NCI-H1417 (cell line): ENCODE results near the gene GRK5.

ENCODE experiments used
- DNase-seq, 3 experiments: peaks; one replicate each; lab custom pipeline; 2025; lab: John Stamatoyannopoulos, UW

The GRK5 gene

DNA sequence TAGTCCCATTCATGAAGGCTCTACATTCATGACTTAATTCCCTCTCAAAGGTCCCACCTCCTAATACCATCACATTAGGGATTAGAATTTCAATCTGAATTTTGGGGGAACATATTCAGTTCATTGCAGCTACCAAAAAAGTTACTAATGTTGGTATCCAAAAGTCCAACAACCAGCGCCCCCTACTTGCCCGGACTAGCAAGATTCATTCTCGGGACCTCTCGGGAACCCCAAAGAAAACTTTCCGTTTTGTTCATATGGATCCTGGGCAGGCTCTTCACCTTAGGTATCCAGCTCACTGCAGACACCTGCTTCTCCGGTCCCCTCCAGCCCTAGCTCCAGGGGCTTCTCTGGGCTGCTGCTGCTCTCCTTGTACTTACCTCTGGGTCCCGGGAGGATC is 8.9 kb upstream of the GRK5 start:
- no peak for DNase-seq

DNA sequence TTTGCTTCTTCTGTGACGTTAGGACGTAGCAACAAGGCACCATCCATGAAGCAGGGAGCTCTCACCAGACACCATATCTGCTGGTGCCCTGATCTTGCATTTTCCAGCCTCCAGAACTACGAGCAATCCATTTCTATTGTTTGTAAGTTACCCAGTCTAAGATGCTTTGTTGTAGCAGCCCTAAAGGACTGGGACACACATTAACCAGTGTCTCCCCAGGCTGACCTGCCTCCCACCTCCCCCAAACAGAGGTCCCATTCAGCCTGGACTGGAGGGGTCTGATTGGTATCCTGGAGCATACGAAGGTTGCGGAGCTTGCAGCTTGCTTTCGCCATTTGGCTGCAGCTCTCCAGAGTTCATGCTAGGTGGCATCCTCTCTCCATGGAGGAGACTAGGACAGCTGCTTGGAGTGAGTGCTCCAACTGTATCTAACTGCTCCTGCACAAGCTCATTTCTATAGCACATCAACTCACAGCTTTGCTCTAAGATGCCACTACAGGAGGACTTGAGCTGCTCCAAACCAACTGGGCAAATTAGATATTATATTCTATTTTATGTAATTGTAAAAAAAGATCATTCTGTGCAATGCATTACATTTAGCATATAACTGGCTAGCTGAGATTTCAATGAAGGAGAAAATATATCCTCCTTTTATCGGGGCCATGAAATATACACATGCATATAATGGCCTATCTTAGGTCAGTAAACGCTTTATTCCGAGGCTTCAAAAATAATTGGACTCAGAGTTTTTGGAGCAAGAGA is 8.0 kb upstream of the GRK5 start:
- DNase-seq, result peak; percentile 2 to 62 (median 31)

DNA sequence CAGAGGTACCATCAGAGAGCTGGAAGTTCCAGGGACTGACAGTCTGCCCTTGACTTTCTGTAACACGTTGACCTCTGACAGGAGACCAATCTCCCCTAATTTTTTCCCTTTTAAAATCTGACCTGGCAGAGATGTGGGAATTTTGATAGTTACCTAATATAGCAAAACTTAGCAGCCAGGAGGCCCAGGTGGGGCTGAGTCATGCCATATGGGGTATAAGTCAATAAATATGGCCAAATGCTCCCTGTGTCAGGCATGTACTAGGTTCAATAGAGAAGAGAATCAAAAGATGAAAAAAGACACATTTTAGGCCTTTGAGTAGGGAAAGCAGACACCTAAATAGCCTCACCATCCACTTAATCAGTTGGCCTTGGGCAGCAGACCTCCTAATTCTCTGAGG is 6.1 kb upstream of the GRK5 start:
- no peak for DNase-seq

DNA sequence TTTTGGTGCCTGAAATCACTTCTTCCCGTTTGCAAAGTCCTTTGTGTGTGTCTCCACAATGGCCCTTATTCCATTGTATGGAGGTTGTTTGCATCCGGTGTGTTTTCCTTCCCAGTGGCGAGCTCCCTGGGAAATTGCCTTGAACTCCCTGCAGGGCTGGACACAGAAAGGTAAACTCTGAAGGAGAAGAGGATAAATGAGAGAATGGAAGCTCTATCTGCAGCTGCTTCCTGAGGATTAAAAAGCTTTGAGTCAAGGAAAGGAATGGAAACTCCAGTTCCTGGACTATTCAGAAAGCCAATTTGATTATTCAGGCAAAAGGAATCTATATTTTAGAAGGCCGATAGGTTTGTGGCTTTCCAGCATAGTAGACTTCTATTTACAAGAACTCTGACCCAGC is 4.4 kb upstream of the GRK5 start:
- DNase-seq, result peak in 2 of 3 experiments; percentile 1 to 15

DNA sequence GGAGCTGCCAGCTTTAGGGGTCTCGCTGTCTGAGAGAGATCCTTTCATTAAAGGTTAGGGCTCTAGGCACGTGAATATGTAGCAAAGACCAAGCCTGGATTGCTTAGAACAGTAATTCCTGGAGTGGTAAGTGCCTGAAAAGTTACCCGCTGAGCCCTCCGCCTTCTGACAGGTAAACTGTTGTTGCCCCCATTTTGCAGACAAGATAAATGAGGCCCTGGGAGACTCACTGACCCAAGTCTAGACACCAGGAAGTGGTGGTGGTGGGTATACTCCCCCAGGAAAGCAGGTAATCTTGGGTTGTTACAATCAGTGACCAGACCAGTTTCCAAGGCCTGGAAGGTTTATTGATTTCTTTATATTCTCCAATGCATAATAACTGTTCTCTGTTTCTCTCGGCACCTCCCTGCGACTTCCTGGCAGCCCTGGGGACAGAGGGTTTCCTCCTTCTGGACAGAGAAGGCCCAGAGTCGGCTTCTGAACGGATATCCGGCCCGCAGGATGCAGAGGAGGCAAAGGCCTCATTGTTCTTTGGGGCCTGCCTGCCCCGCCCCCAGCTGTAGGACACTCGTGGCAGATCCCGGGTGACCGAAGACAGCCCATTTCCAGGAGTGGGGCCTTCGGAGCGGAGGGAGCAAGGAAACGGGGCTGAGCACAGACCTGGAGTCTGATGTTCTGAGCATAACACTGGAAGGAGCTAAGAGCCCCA is 1.3 kb upstream of the GRK5 start:
- DNase-seq, result peak in 1 of 3 experiments; percentile 28

DNA sequence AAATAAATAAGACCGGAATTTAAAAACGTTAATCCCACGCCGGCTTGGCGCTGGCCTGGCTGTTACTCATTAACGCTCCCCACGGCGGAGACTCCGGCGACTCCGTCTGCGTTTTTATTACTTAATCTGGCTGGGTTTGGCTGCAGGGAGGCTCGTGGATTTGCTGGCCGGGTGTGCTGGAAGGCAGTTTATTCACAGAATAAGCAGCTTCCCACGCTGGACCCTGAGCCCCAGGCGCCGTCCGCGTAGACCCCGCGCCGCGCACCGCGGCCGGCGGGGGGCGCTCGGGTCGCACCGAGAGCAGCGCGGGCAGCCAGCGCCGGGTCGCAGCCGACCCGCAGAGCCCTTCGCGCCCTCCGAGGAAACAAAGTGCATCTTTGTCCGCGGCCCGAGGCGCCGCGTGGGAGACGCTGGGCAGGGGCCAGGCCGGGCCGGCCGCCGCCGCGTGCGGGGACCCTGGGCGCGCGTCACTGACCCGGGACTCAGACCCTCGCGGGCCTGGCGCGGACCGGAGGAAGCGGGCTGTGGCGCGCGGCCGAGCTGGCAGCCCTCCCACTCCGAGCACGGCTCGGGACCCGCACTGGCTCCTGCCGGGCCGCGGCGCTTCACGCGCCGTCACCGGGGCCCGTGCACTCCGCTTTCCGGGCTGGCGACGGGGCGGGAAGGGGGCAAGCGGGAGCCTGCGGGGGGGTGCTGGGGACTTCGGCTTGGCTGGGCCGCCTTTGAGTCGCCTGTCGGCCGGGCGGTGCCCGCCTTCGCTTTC is 587 bp upstream of the GRK5 start:
- DNase-seq, result peak; percentile 46 to 77 (median 62)

DNA sequence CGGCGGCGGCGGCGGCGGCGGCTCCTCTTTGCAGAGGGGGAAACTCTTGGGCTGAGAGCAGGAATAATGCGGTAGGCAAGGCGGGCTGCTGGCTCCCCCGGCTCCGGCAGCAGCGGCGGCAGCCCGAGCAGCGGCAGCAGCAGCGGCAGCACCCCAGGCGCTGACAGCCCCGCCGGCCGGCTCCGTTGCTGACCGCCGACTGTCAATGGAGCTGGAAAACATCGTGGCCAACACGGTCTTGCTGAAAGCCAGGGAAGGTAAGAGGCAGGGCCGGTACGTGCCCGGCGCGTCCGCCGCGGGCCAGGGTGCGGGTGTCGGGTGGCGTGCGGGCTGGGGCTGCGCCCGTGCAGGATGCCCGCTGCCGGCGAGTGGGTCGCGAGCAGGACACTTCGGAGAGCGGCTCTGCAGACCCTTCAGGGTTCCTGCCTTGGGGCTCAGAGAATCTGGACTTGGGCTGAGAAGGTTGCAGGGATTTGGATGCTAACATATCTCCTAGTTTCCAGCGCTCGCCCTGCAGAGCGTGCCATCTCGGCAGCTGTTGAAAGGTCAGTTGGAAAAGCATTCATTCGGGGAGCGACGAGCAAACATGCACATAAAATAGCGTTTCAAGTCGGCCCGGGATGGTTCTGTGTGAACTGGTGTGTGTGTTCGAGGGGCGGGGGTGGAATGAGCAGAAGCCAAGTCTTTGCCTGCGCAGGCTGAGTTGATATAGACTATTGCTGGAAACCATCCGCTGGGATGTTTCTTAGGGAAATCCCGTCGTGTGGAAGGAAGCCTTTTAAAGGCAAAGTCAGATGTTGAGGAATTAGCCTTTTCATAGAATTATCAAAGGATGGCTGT is 562 bp downstream of the GRK5 start:
- DNase-seq, result peak in 2 of 3 experiments; percentile 59 to 62

DNA sequence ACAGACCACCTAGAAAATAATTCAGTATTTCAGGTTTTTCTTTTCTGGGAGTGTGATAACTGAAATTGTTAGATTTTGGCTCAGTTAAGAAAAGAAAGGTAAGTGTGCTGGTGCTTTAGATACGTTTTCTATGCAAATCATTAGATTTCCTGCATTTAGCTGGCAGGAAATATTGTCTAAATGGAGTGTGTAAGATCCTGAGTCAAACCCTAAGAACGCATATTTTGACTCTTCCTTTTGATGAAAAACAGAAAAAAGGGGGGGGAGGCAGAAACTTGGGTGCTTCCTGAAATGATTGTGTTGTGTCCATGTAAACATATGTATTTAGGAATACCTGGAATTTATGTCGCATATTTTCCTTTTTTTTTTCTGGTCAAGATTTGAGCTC is 1.2 kb downstream of the GRK5 start:
- DNase-seq, result peak in 1 of 3 experiments; percentile 18

DNA sequence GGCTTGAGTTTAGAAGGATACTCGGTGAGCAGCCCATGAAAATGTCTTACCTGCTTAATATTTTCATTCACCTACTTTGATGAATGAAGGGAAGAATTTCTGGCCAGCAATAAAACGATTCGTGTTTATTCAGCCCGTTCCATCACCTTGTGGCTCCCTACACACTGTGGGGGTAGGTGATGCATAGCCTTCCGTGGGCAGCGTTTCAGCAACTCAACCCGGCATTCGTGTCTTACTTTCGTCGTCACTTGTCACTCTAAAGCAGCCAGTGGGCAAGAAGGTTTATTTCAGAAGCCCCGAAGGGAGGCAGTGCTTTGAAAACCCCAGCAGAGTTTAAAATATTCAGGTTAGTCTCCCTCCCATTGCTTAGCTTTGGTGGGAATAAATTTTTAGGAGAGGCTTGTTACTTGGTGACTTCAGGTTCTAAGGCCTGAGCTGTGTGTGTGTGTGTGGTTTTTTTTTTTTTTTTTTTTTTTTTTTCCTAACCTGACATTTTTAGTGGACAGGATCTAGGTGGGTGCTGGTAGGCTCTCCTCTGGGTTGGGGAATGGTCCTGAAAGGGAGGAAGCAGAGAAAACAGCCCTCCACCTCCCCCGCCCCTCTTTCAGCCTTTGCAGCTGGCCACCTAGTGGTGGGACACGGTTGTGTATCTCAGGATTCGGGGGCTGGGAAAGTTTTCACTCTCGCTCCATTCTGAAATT is 1.8 kb downstream of the GRK5 start:
- DNase-seq, result peak; percentile 17 to 55 (median 29)

DNA sequence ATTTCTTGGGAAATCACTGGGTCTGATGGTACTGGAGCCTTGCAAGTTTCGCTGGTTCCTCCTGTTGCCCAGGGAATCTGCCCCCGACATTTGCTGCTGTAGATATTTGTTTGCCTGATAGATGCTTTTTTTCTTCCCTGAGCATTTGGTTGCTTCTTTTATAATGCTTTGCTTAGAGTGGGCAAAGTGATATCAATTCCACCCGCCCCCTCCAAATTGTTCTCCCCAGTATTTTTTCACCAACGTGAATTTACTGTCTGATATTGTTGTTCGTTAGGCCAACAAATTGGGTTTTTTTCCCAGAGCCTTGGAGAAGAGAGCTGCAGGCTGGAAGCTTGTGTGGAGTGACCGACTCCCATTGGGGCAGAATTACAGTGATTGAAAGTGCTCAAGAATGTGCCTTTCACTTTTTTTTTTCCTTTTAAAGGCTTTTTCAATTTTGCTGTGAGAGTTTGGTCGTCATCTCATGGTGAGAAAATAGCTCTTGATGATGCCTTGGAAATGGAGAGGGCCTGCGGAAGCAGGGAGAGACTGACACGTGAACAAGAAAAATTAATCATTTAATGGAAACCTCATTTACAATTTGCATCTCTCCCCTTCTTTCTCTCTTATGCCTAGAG is 2.5 kb downstream of the GRK5 start:
- DNase-seq, result no peak

DNA sequence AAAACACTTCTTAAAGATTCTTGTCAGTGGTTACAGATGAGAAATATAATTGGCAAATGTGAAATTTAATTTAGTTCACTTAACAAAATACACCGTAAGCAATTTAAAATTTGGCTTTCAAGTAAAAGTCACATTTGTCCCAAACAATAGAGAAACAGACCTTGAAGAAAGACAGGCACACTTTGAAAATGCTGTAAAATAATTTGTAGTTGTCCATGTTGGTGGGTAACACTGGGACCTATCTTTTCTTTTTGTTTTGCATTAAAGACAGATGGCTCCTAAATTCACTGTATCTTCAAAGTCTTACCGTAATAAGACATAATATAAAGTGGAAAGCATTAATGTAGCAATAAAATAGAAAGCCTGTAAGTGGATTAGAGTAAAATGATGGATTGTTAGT is 3.3 kb downstream of the GRK5 start:
- DNase-seq, result no peak

DNA sequence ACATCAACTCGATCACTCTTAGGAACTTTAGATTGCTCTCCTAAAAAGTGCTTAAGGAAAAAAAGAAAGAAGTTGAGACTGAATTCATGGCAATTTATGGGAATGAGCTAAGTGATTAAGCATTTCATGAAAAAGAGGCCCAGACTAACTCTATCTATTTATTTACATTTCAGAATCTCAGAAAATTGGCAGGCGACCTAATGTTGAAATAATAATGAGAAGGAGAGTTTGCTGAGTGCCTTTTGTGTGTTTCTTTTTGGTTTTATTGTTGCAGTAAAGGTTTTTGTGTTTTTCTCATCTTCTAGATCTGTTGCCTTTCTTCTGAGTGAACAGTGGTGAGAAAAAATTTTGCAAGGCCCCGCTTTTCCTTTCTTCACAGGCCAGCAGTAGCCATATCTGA is 3.8 kb downstream of the GRK5 start:
- no peak for DNase-seq

DNA sequence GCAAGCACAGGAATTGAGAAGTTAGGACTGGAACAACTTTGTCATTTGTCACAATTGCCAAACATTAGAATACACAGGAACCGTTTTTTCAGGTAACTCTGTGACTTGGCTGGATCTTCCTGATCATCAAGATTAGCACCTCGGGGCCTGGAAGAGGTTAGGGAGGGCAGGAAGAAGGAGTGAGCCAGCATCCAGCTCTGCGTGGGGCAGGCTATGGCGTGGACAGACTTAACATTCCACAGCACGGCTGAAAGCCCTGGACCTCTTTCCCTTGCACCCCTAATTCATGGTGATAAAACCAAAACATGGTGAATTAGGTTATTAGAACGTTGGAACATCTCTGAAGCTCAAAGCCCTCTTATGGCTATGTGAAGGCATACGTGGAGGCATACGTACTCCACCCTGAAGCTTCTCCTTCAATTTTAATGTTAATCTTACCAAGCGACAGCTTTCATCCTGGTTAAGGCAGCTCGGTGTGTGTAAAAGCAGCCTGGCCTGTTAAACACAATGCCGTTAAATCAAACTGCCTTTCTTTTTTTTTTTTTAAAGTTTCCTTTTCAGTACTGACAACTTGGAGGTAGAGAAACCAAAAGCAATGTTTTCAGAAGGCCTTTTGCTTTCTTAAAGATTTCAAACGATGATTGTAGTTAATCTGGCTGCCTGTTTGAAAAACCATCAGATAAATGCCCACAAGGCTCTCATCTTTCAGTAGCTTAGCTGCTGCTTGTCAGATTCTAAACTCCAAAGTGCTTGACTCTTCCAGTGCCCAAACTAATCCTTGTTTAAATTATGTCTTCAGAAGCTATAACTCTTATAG is 4.5 kb downstream of the GRK5 start:
- no peak for DNase-seq

DNA sequence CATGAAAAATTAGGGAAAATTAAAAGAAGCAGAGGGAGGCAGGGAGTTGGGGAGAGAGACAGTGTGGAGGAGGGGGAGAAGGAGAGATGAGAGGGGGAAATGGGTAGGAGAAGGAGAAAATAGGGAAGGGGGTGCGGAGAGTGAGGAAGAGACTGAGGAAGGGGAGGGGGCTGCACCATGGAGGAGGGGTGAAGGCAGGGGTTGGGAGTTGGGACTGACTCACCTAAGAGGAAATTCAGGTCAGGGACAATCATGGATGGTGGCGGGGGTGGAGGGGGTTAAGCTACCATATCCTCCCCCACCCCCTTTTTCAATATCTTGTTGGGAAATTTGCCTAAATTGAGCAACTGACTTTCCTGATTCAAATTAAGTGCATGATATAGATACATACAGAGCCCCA is 8.0 kb downstream of the GRK5 start:
- DNase-seq, result no peak

DNA sequence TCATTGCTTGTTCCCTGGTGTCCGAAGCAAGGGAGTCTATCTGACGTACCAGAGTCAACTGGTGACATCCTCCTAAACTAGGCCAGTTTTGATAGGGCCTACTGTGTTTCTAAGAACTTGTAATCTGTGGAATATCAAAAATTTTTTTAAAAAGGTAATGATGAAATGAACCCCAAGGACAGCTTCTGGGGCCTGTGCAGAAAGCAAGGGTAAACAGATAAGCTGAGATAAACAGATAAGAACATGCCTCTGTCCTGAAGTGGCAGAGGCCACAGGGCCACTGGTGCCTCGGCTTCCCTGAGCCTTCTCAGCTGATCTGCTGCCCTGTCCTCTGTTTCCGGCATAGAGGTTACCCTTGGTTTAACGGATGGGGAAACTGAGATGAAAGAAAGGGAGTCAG is 8.8 kb downstream of the GRK5 start:
- DNase-seq, result no peak

DNA sequence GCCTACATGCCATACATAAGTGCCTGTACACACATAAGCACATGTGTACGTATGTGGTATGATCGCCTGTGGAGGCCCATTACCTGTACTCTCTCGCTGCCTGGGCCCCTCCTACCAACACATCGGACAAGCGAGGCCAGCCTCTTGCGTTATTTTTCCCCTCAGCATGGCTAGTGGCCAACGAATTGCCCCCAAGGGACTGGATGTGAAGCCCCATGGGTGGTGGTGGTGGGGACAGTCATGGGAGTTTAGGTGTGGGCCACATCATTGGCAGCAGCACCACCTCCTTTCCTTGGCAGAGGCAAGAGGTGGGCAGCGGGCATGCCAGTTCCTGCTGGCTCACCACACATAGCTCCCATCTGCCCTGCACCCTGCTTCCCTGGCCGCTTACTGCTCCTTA is 10.0 kb downstream of the GRK5 start:
- DNase-seq, result no peak

DNA sequence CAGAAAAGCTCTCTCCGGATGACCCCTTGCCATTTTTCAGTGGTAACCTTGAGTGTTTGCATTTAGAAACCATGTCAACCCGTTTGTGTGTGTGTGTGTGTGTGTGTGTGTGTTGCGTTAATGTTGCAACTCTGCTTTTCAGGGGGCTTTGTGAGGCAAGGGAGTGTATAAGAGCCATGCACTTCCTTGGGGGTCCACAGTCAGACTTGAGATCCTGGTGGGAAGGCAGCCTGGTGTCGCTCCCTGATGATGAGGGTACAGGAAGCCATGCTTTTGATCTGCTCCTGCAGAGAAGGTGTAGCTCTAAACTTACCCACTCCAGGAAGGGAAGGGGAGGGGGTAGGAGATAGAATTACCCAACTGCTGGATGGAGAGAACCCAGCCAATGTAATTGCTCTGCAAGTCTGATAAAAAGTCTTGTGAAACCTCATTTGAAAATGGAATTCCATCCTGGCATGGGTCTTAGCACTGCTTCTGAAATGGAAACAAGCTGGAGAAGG is 10.7 kb downstream of the GRK5 start:
- no peak for DNase-seq

DNA sequence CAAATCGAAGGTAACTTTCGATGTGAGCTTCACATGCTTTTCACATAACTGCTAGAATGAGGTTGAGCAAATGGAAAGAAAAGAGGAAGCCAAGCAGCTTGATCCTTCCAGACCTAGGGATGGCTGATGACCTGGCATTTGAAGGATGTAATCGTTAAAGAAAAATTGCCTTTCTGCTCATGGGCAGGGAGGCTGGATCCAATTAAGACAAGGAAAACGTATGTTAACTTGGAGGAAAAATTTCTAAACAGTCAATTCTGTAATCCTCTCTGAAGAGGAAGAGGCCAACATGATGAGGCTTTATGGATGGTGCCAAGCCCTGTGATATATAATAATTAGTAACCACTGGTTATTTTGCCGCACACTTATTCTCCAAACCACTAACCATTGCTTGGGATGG is 12.5 kb downstream of the GRK5 start:
- DNase-seq, result no peak

DNA sequence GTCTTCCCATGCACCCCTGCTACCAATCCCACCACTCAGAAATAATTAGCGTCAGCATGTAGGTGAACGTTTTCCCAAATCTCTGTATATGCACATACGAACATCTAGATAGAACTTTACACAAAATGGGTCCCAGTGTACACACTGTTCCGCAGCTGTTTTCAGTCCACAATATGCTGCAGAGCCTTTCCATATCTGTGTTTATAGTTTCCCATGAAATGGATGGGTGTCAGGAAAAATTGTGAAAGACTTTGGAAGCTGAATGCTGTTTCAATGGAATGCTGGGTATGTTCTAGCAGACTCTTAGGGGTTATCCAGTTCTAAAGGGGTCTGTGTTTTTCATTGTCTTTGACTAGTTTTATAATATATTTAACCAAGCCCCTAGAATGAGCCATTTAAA is 13.8 kb downstream of the GRK5 start:
- DNase-seq, result no peak

DNA sequence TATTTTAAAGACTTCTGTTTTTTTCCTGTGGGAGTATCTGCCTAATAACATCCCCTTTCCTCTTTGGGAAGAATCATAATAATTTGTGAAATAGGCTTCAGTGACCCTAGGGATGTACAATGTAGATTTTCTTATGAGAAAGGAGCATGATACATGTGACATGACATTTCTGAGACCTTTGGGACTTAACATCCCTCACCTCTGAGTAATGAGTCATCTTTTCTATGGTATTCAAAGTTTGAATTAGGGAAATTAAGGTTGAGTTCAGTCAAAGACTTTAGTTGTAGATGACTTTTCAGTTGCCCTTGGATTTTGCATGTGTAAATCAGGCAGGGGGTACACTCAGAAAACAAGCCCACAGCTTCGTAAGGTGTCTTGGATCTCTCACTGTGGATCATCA is 14.3 kb downstream of the GRK5 start:
- no peak for DNase-seq
